GM19463 (cell line): ENCODE results near the gene SUFU.
"Not testable (repeated sequence)": the region's sequence is repeated elsewhere in the genome, so short reads cannot be mapped to it uniquely, and the experiment has no call there.

Experiments used
- ATAC-seq: cut with Tn5 transposase; IDR thresholded peaks from one replicate; pipeline ENCODE4 v1.9.1; 2021; ENCODE audit warnings: mild to moderate bottlenecking, moderate library complexity; ENCODE audit not compliant: unreplicated experiment

SUFU gene

GRCh38 chr10:102503264-102504178 is at the start of gene SUFU:
SUFU (plus strand) TSS chr10:102503972; CDS start chr10:102504153, 181 bp downstream.
- ATAC-seq = peak; percentile 60

- not testable (repeated sequence) for ATAC-seq
These were observed 48.9 kb upstream of the SUFU start for GRCh38 chr10:102454662-102455487.

GRCh38 chr10:102455893-102456471 is 47.8 kb upstream of the SUFU start:
- no peak for ATAC-seq

GRCh38 chr10:102457591-102458150 is 46.1 kb upstream of the SUFU start:
- no peak for ATAC-seq

GRCh38 chr10:102458656-102459055 is 45.1 kb upstream of the SUFU start:
- ATAC-seq = no peak

GRCh38 chr10:102460836-102461186 is 43.0 kb upstream of the SUFU start:
- ATAC-seq = peak; percentile 21

- peak; percentile 80 for ATAC-seq
These were observed 42.4 kb upstream of the SUFU start for GRCh38 chr10:102461187-102462054.

- ATAC-seq = no peak
These were observed 41.2 kb upstream of the SUFU start for GRCh38 chr10:102462512-102463054.

- no peak for ATAC-seq
These were observed 39.8 kb upstream of the SUFU start for GRCh38 chr10:102463983-102464382.

- no peak for ATAC-seq
These were observed 38.3 kb upstream of the SUFU start for GRCh38 chr10:102465466-102465865.

- ATAC-seq = no peak
These were observed 36.5 kb upstream of the SUFU start for GRCh38 chr10:102467318-102467717.

GRCh38 chr10:102467971-102468438 is 35.8 kb upstream of the SUFU start:
- ATAC-seq = no peak

- ATAC-seq = no peak
These were observed 35.1 kb upstream of the SUFU start for GRCh38 chr10:102468683-102469082.

- no peak for ATAC-seq
These were observed 32.9 kb upstream of the SUFU start for GRCh38 chr10:102470579-102471546.

- ATAC-seq = no peak
These were observed 30.1 kb upstream of the SUFU start for GRCh38 chr10:102473445-102474331.

- no peak for ATAC-seq
These were observed 28.2 kb upstream of the SUFU start for GRCh38 chr10:102475451-102476040.

- ATAC-seq = no peak
These were observed 27.2 kb upstream of the SUFU start for GRCh38 chr10:102476466-102477141.
